Activated T-cell treated with anti-CD3 and anti-CD28 coated beads, Interleukin-2, amount 50 U/mL, for 48 hours (primary cell): ENCODE measurements around the gene IL17RB.

ENCODE experiments used
- DNase-seq, 2 experiments: peaks; one replicate each; pipeline ENCODE4 v3.0.0-alpha.2; 2020

The IL17RB gene

GRCh38 chr3:53833700-53834099 lies 12.7 kb upstream of the IL17RB start:
- DNase-seq = no peak

GRCh38 chr3:53834429-53835095 lies 11.8 kb upstream of the IL17RB start:
- no peak for DNase-seq

GRCh38 chr3:53835257-53835656 lies 11.1 kb upstream of the IL17RB start:
- no peak for DNase-seq

- no peak for DNase-seq
Measured at GRCh38 chr3:53836084-53836872, 10.1 kb upstream of the IL17RB start.

GRCh38 chr3:53837331-53837730 lies 9.0 kb upstream of the IL17RB start:
- DNase-seq = no peak

- DNase-seq = no peak
Measured at GRCh38 chr3:53841296-53841695, 5.1 kb upstream of the IL17RB start.

GRCh38 chr3:53842436-53843194 lies 3.8 kb upstream of the IL17RB start:
- no peak for DNase-seq

GRCh38 chr3:53843195-53844177 lies 2.9 kb upstream of the IL17RB start:
- no peak for DNase-seq

GRCh38 chr3:53844262-53845102 lies 1.9 kb upstream of the IL17RB start:
- no peak for DNase-seq

GRCh38 chr3:53845103-53845880 lies 1.1 kb upstream of the IL17RB start:
- DNase-seq = peak; percentile 21 to 27

- peak in 1 of 2 experiments; percentile 25 for DNase-seq
Measured at GRCh38 chr3:53845881-53846133, 561 bp upstream of the IL17RB start.

- no peak for DNase-seq
Measured at GRCh38 chr3:53846851-53847155, 435 bp downstream of the IL17RB start.

GRCh38 chr3:53849916-53850315 lies 3.5 kb downstream of the IL17RB start:
- DNase-seq = no peak

GRCh38 chr3:53850895-53851294 lies 4.5 kb downstream of the IL17RB start:
- DNase-seq = no peak

GRCh38 chr3:53856964-53857363 lies 10.6 kb downstream of the IL17RB start:
- DNase-seq = no peak

GRCh38 chr3:53858096-53858741 lies 11.9 kb downstream of the IL17RB start:
- DNase-seq = no peak

GRCh38 chr3:53859178-53859577 lies 12.8 kb downstream of the IL17RB start:
- DNase-seq = no peak

- no peak for DNase-seq
Measured at GRCh38 chr3:53860196-53860595, 13.8 kb downstream of the IL17RB start.

GRCh38 chr3:53862241-53862640 lies 15.9 kb downstream of the IL17RB start:
- DNase-seq = no peak

GRCh38 chr3:53863145-53863544 lies 16.8 kb downstream of the IL17RB start:
- DNase-seq = no peak
